K562 (cell line): ENCODE data around the gene DNAJC11. TPM values are rescaled to one million over a fixed set of nuclear protein-coding genes. Genes with fewer than 3 reads are reported as not detected.

Experiments
- CHD4 ChIP-seq: fragments of 200-600 bp; sonication (generic); IDR thresholded peaks from 3 replicates; pipeline ENCODE4 v1.6.1; 2012; ENCODE audit warnings: low read depth, mild to moderate bottlenecking, mixed read lengths, low read length, inconsistent platforms; ENCODE audit not compliant: insufficient read depth, insufficient replicate concordance, poor library complexity, severe bottlenecking
- GABPA ChIP-seq: fragments of 200-800 bp; sonication (Bioruptor generic); conservative IDR thresholded peaks from 2 replicates; pipeline ENCODE4 v1.6.1; 2016; ENCODE audit warnings: low read depth, missing genetic modification characterization, missing compliant biosample characterization
- GATA2 ChIP-seq: sonication (generic); formaldehyde crosslinking; IDR thresholded peaks from 2 replicates; pipeline ENCODE4 v1.4.0; 2020; ENCODE audit warnings: mild to moderate bottlenecking, missing genetic modification reagents
- HDAC3 ChIP-seq: fragments of 450-650 bp; IDR thresholded peaks from 2 replicates; pipeline ENCODE4 v1.6.1; 2018; ENCODE audit warnings: borderline replicate concordance, mild to moderate bottlenecking, moderate library complexity; ENCODE audit not compliant: partially characterized antibody
- JUND ChIP-seq, 2 experiments: IDR thresholded peaks; 2 replicates in 1 of 2; 3 replicates in 1 of 2; pipeline ENCODE4 v1.6.1; 2011; ENCODE audit warnings: borderline replicate concordance in 2 of 2, low read depth in 2 of 2, low read length in 2 of 2, improper control_type of control experiment in 1 of 2, missing biosample characterization in 1 of 2, missing genetic modification characterization in 1 of 2, missing genetic modification reagents in 1 of 2
- KHSRP ChIP-seq: fragments of 450-650 bp; IDR thresholded peaks from 2 replicates; pipeline ENCODE4 v1.6.1; 2017
- MCM2 ChIP-seq: fragments of 450-650 bp; IDR thresholded peaks from 2 replicates; pipeline ENCODE4 v1.6.1; 2017; ENCODE audit warnings: low read depth, mild to moderate bottlenecking
- MCM3 ChIP-seq: fragments of 450-650 bp; IDR thresholded peaks from 2 replicates; pipeline ENCODE4 v1.6.1; 2016
- PRMT5 ChIP-seq: sonication (generic); formaldehyde crosslinking; IDR thresholded peaks from 2 replicates; pipeline ENCODE4 v1.5.0; 2020; ENCODE audit warnings: missing genetic modification reagents
- TCF7 ChIP-seq: sonication (generic); IDR thresholded peaks from 2 replicates; pipeline ENCODE4 v1.6.1; 2016; ENCODE audit warnings: antibody characterized with exemption, borderline replicate concordance
- TCFL5 ChIP-seq: fragments of 250-450 bp; sonication (Bioruptor Pico); conservative IDR thresholded peaks from 2 replicates; pipeline ENCODE4 v1.6.1; 2021; ENCODE audit warnings: mild to moderate bottlenecking, moderate library complexity, matching md5 sums
- TGIF2 ChIP-seq: sonication (generic); formaldehyde crosslinking; IDR thresholded peaks from 2 replicates; pipeline ENCODE4 v1.8.1; 2022; ENCODE audit warnings: mild to moderate bottlenecking, missing genetic modification reagents, moderate library complexity
- polyA plus RNA-seq, 8 experiments: library from polyadenylated mRNA; depleted of rRNA in 4 of 8; stranded (reverse) in 5 of 8; unstranded in 3 of 8; fragments of >200 nt; fragmentation: Nextera tagmentation in 2 of 8; fragmentation: Illumina TruSeq in 1 of 8; extraction: Ambion mirVana in 2 of 8; extraction: Trizol in 1 of 8; gene quantifications; 2 replicates each; pipeline versions ENCODE4 v1.2.1 to v1.2.3, GENCODE V29; 2011 to 2014; ENCODE audit warnings: inconsistent platforms in 1 of 8, missing spikeins in 1 of 8
- total RNA-seq, 7 experiments: library from RNA; depleted of rRNA in 6 of 7; stranded (reverse); fragments of >200 nt in 6 of 7; fragmentation: Illumina TruSeq in 2 of 7; extraction: Trizol in 2 of 7; gene quantifications; 2 replicates each; pipeline versions ENCODE4 v1.2.1 to v1.2.3, GENCODE V29; 2011 to 2021; ENCODE audit warnings: low replicate concordance in 1 of 7
- TF ChIP-seq, protein P1 (sequence below): fragments of 450-650 bp; formaldehyde crosslinking; IDR thresholded peaks from 2 replicates; pipeline ENCODE4 v1.4.0; 2020; ENCODE audit warnings: mild to moderate bottlenecking, moderate library complexity
- TF ChIP-seq, protein P2 (sequence below), 3 experiments: fragments of 200-800 bp in 1 of 3; fragments of 250-450 bp in 1 of 3; fragments of 450-650 bp in 1 of 3; sonication (Bioruptor Pico) in 1 of 3; sonication (Bioruptor generic) in 1 of 3; formaldehyde crosslinking in 1 of 3; IDR thresholded peaks; 2 replicates each; pipeline versions ENCODE4 v1.6.1 to v1.8.0; 2016 to 2022; ENCODE audit warnings: mild to moderate bottlenecking in 2 of 3, missing genetic modification characterization in 2 of 3, missing compliant biosample characterization in 1 of 3, moderate library complexity in 1 of 3
- TF ChIP-seq, protein P3 (sequence below): fragments of 250-450 bp; sonication (Bioruptor Pico); IDR thresholded peaks from 2 replicates; pipeline ENCODE4 v1.4.0; 2020; ENCODE audit warnings: mild to moderate bottlenecking, moderate library complexity
- TF ChIP-seq, protein P4 (sequence below): fragments of 450-650 bp; IDR thresholded peaks from 2 replicates; pipeline ENCODE4 v1.6.1; 2016; ENCODE audit warnings: borderline replicate concordance

The DNAJC11 gene
- total and polyA plus RNA-seq, 9 of the 15 experiments (the other 6 are each of a cell fraction or from before 2014, with no cell fraction given): 14.1 to 123 (median 76.6) TPM

DNA sequence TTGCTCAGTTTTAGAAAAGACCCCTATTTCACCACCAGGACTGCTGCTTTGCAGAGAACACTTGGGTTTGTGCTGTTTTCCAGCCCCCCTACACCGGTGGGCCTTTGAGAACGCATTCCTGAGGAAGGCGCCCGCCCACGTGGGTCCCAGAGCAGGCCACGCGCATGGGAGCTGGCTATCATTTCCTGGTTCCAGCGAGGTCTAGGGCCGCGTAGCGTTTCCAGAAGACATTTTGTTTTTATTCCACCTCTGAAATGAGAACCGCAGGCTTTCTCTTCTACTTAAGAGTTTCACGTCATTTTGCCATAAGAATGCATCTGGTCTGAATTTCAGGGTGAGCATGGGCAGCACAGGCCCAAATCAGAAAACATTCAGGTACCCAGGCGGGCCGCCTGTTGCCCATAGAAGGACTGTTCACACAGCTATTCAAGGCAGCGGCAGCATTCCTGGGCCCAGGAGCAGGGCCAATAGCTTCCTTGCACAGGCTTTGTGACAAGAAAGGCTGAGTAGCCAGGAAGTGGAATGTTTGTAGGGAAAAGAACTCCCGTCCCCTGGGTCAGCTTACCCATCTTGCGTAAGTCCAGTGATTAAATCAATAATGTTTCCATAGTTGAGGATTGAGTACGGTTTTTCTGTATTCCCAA is 97.6 kb downstream of the DNAJC11 start (continued):
- TF ChIP-seq, protein P1, sequence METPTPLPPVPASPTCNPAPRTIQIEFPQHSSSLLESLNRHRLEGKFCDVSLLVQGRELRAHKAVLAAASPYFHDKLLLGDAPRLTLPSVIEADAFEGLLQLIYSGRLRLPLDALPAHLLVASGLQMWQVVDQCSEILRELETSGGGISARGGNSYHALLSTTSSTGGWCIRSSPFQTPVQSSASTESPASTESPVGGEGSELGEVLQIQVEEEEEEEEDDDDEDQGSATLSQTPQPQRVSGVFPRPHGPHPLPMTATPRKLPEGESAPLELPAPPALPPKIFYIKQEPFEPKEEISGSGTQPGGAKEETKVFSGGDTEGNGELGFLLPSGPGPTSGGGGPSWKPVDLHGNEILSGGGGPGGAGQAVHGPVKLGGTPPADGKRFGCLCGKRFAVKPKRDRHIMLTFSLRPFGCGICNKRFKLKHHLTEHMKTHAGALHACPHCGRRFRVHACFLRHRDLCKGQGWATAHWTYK (CRISPR knock-in tag): peak; percentile 82
- TF ChIP-seq GABPA (tag) (peak; percentile 66), TCFL5 (CRISPR knock-in tag) (no peak), MCM3 (no peak), CHD4 (no peak), GATA2 (CRISPR knock-in tag) (no peak), TGIF2 (CRISPR knock-in tag) (no peak), JUND (IDR thresholded peaks at IDR 0.05; ENCODE audit: borderline replicate concordance, low read depth, low read length) (0 out of 2 replicates have a peak, but pooled peaks have one; percentile 49), JUND (tag; IDR thresholded peaks at IDR 0.05; ENCODE audit: borderline replicate concordance, low read depth, low read length) (peak; percentile 50; the same call in 1 of the 3 replicates), HDAC3 (no peak), TCF7 (peak; percentile 35; the same call in 1 of the 2 replicates), MCM2 (no peak), PRMT5 (CRISPR knock-in tag) (no peak), KHSRP (no peak)
- TF ChIP-seq, protein P2, sequence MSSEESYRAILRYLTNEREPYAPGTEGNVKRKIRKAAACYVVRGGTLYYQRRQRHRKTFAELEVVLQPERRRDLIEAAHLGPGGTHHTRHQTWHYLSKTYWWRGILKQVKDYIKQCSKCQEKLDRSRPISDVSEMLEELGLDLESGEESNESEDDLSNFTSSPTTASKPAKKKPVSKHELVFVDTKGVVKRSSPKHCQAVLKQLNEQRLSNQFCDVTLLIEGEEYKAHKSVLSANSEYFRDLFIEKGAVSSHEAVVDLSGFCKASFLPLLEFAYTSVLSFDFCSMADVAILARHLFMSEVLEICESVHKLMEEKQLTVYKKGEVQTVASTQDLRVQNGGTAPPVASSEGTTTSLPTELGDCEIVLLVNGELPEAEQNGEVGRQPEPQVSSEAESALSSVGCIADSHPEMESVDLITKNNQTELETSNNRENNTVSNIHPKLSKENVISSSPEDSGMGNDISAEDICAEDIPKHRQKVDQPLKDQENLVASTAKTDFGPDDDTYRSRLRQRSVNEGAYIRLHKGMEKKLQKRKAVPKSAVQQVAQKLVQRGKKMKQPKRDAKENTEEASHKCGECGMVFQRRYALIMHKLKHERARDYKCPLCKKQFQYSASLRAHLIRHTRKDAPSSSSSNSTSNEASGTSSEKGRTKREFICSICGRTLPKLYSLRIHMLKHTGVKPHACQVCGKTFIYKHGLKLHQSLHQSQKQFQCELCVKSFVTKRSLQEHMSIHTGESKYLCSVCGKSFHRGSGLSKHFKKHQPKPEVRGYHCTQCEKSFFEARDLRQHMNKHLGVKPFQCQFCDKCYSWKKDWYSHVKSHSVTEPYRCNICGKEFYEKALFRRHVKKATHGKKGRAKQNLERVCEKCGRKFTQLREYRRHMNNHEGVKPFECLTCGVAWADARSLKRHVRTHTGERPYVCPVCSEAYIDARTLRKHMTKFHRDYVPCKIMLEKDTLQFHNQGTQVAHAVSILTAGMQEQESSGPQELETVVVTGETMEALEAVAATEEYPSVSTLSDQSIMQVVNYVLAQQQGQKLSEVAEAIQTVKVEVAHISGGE (CRISPR knock-in tag; IDR thresholded peaks at IDR 0.05): peak in 2 of 3 experiments; percentile 9 to 65; a peak in 1 of 6 replicates
- TF ChIP-seq, protein P3, sequence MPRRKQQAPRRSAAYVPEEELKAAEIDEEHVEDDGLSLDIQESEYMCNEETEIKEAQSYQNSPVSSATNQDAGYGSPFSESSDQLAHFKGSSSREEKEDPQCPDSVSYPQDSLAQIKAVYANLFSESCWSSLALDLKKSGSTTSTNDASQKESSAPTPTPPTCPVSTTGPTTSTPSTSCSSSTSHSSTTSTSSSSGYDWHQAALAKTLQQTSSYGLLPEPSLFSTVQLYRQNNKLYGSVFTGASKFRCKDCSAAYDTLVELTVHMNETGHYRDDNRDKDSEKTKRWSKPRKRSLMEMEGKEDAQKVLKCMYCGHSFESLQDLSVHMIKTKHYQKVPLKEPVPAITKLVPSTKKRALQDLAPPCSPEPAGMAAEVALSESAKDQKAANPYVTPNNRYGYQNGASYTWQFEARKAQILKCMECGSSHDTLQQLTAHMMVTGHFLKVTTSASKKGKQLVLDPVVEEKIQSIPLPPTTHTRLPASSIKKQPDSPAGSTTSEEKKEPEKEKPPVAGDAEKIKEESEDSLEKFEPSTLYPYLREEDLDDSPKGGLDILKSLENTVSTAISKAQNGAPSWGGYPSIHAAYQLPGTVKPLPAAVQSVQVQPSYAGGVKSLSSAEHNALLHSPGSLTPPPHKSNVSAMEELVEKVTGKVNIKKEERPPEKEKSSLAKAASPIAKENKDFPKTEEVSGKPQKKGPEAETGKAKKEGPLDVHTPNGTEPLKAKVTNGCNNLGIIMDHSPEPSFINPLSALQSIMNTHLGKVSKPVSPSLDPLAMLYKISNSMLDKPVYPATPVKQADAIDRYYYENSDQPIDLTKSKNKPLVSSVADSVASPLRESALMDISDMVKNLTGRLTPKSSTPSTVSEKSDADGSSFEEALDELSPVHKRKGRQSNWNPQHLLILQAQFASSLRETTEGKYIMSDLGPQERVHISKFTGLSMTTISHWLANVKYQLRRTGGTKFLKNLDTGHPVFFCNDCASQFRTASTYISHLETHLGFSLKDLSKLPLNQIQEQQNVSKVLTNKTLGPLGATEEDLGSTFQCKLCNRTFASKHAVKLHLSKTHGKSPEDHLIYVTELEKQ (CRISPR knock-in tag): no peak; the same call in 1 of the 2 replicates
- TF ChIP-seq, protein P4, sequence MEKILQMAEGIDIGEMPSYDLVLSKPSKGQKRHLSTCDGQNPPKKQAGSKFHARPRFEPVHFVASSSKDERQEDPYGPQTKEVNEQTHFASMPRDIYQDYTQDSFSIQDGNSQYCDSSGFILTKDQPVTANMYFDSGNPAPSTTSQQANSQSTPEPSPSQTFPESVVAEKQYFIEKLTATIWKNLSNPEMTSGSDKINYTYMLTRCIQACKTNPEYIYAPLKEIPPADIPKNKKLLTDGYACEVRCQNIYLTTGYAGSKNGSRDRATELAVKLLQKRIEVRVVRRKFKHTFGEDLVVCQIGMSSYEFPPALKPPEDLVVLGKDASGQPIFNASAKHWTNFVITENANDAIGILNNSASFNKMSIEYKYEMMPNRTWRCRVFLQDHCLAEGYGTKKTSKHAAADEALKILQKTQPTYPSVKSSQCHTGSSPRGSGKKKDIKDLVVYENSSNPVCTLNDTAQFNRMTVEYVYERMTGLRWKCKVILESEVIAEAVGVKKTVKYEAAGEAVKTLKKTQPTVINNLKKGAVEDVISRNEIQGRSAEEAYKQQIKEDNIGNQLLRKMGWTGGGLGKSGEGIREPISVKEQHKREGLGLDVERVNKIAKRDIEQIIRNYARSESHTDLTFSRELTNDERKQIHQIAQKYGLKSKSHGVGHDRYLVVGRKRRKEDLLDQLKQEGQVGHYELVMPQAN: peak; percentile 95; the same call in 1 of the 2 replicates
